AG04449 (cell line): ENCODE data around the gene VAMP3.

Source experiments
- CTCF ChIA-PET: fragments of 350-600 bp; formaldehyde crosslinking; extraction: SDS; loops from one replicate; lab custom pipeline; 2021; ENCODE audit warnings: antibody characterized with exemption; lab: Yijun Ruan, JAX
- POLR2A ChIA-PET: fragments of 400-600, 350-600 bp; formaldehyde crosslinking; extraction: SDS; loops from one replicate; lab custom pipeline; 2020; ENCODE audit warnings: antibody characterized with exemption, inconsistent platforms; lab: Yijun Ruan, JAX
- DNase-seq: peaks from one replicate; pipeline ENCODE4 v3.0.0-alpha.2; 2010; ENCODE audit warnings: low read depth, low spot score
- H3K4me3 ChIP-seq: 2 replicates; pipeline ENCODE4 v1.5.1; 2011; ENCODE audit warnings: low read depth, mild to moderate bottlenecking, control low read depth, low read length
- CTCF ChIP-seq: IDR thresholded peaks from one replicate; pipeline ENCODE4 v1.5.1; 2011; ENCODE audit warnings: mild to moderate bottlenecking, moderate library complexity, low read length, control low read depth, inconsistent platforms; ENCODE audit not compliant: insufficient read depth; ENCODE audit errors: missing control alignments

VAMP3 gene, protein sequence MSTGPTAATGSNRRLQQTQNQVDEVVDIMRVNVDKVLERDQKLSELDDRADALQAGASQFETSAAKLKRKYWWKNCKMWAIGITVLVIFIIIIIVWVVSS

GRCh38 chr1:7770997-7771822 lies at the start of gene VAMP3:
Gene VAMP3, plus strand, starts transcription at chr1:7771296. Its CDS starts 88 bp downstream, at chr1:7771384.
- peak within 1 kb of the TSS; percentile 89 for H3K4me3 ChIP-seq
- ChIA-PET POLR2A (interaction anchor here (0.5 to 1.1 kb wide), 5 partner anchors 10 to 90 kb away, joined by 3 to 6 read pairs (median 3); no protein-coding TSS in a partner anchor), CTCF (interaction anchor here (0.7 to 5.5 kb wide), 5 partner anchors 10 to 728 kb away, joined by 3 to 43 read pairs (median 3); no protein-coding TSS in a partner anchor)
- DNase-seq = no peak
- no peak for TF ChIP-seq CTCF

GRCh38 chr1:7721940-7722669 lies 49.0 kb upstream of the VAMP3 start:
- POLR2A ChIA-PET = no interaction called here
- no peak for TF ChIP-seq CTCF
- DNase-seq = peak; percentile 7
- CTCF ChIA-PET = interaction anchor here (1.1 to 7.2 kb wide), 4 partner anchors 10 to 53 kb away, joined by 3 to 46 read pairs (median 4); no protein-coding TSS in a partner anchor
- no peak overlapping the region for H3K4me3 ChIP-seq

- no peak for DNase-seq
- CTCF ChIA-PET = interaction anchor here (1.1 to 7.2 kb wide), 3 partner anchors 11 to 54 kb away, joined by 3 to 46 read pairs (median 5); no protein-coding TSS in a partner anchor
- no peak for TF ChIP-seq CTCF
- POLR2A ChIA-PET = no interaction called here
- no peak overlapping the region for H3K4me3 ChIP-seq
These were observed 48.5 kb upstream of the VAMP3 start for GRCh38 chr1:7722670-7723012.

- no peak for TF ChIP-seq CTCF
- ChIA-PET CTCF (interaction anchor here (0.6 to 2.4 kb wide), 5 partner anchors 14 to 1333 kb away, joined by 3 to 15 read pairs (median 4); no protein-coding TSS in a partner anchor), POLR2A (no interaction called here)
- no peak overlapping the region for H3K4me3 ChIP-seq
- no peak for DNase-seq
These were observed 44.5 kb upstream of the VAMP3 start for GRCh38 chr1:7726623-7727022.

DNA sequence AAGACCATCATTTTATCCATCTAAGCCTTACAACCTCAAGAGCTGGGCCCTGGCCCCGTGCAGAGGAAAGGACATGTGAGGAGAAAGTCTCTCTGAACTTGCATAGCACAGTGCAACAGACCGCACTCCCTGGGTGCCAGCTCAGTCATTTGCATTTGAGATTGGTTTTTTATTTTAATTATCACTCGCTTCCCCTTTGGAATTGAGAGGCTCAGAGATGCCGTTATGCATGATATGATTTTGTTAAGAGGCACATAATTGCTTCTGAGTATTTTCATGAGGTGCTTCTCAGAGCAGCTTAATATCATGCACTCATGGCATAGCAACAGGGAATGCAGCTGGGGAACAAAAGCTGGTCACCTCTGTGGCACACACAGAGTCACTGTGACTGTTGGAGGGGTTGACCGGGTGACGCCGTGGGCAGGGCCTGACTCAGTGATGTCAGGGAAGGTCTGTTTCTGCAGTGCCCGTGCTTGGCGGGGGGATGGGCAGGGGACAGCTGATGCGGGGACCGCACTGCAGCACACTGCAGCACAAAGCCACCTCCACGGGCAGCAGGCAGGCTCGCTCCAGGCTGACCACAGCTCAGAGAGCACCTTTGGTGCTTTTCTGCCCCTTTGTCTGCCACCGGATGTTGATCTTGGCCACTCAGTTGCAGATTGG lies 43.2 kb upstream of the VAMP3 start:
- DNase-seq = no peak
- POLR2A ChIA-PET = no interaction called here
- CTCF ChIA-PET = interaction anchor here (1.2 kb wide), 1 partner anchor 59 kb away, joined by 11 read pairs; no protein-coding TSS in a partner anchor
- no peak overlapping the region for H3K4me3 ChIP-seq
- no peak for TF ChIP-seq CTCF
